Smooth muscle cell (in vitro differentiated cells): ENCODE data around the gene C16orf74. TPM values are rescaled to one million over a fixed set of nuclear protein-coding genes. Genes with fewer than 3 reads are reported as not detected.

Experiments used
- DNase-seq: peaks from one replicate; lab custom pipeline; 2025; ENCODE audit not compliant: unreplicated experiment; lab: John Stamatoyannopoulos, UW
- H2AFZ ChIP-seq: fragments of 200-600 bp; sonication (generic); 2 replicates; pipeline ENCODE4 v1.6.0; 2016; ENCODE audit warnings: antibody characterized with exemption, low read depth, mild to moderate bottlenecking
- H3F3A ChIP-seq: fragments of 200-600 bp; sonication (generic); 2 replicates; pipeline ENCODE4 v1.6.0; 2017; ENCODE audit warnings: antibody characterized with exemption, low read depth
- H3K27ac ChIP-seq: fragments of 200-600 bp; sonication (generic); 2 replicates; pipeline ENCODE4 v1.5.1; 2016; ENCODE audit warnings: low read depth, mild to moderate bottlenecking
- H3K27me3 ChIP-seq: fragments of 200-600 bp; sonication (generic); 2 replicates; pipeline ENCODE4 v1.6.1; 2016; ENCODE audit warnings: low read depth, mild to moderate bottlenecking
- H3K36me3 ChIP-seq: fragments of 200-600 bp; sonication (generic); 2 replicates; pipeline ENCODE4 v1.5.1; 2016; ENCODE audit warnings: low read depth
- H3K4me1 ChIP-seq: fragments of 200-600 bp; sonication (generic); 2 replicates; pipeline ENCODE4 v1.5.1; 2016; ENCODE audit warnings: low read depth
- H3K4me2 ChIP-seq: fragments of 200-600 bp; sonication (generic); 2 replicates; pipeline ENCODE4 v1.6.0; 2016; ENCODE audit warnings: mild to moderate bottlenecking
- H3K4me3 ChIP-seq: fragments of 200-600 bp; sonication (generic); 2 replicates; pipeline ENCODE4 v1.5.1; 2016; ENCODE audit warnings: mild to moderate bottlenecking
- H3K79me2 ChIP-seq: fragments of 200-600 bp; sonication (generic); 2 replicates; pipeline ENCODE4 v1.6.0; 2016; ENCODE audit warnings: low read depth, mild to moderate bottlenecking
- H3K9ac ChIP-seq: fragments of 200-600 bp; sonication (generic); 2 replicates; pipeline ENCODE4 v1.6.0; 2016; ENCODE audit warnings: low read depth
- H3K9me3 ChIP-seq: fragments of 200-600 bp; sonication (generic); replicated peaks from 2 replicates; pipeline ENCODE4 v1.5.1; 2016; ENCODE audit warnings: low read depth
- H4K20me1 ChIP-seq: fragments of 200-600 bp; sonication (generic); 2 replicates; pipeline ENCODE4 v1.6.0; 2016; ENCODE audit warnings: low read depth
- CTCF ChIP-seq: fragments of 200-600 bp; sonication (generic); IDR thresholded peaks from 2 replicates; pipeline ENCODE4 v1.5.1; 2017; ENCODE audit warnings: borderline replicate concordance, mild to moderate bottlenecking, antibody characterized with exemption; ENCODE audit not compliant: insufficient read depth, poor library complexity, severe bottlenecking
- WGBS: methylation state at CpG from one replicate; pipeline ENCODE4 v1.1.7; 2016; ENCODE audit warnings: low lambda C conversion rate; 5-methylcytosine and 5-hydroxymethylcytosine counted together
- polyA plus RNA-seq: library from polyadenylated mRNA; unstranded; fragments of >200 nt; fragmentation: Nextera tagmentation; extraction: Ambion mirVana; gene quantifications from 2 replicates; pipeline ENCODE4 v1.2.1, GENCODE V29; 2016
- total RNA-seq: library from RNA; depleted of rRNA; stranded (reverse); fragments of >200 nt; gene quantifications from 2 replicates; pipeline ENCODE4 v1.2.3, GENCODE V29; 2014

C16orf74 gene
- total and polyA plus RNA-seq, 2 experiments from 2014 or later = 0.31 to 1.7 TPM

- H3F3A ChIP-seq = no peaks in the 10 kb centered on the region
- no peak overlapping the region for H3K9ac ChIP-seq
- H3K9me3 ChIP-seq = no peaks in the 10 kb centered on the region
- no peak overlapping the region for H2AFZ ChIP-seq
- peaks cover 4% of the 10 kb centered on the region for H3K4me1 ChIP-seq
- peaks cover 24% of the 10 kb centered on the region for H4K20me1 ChIP-seq
- H3K36me3 ChIP-seq = no peaks in the 10 kb centered on the region
- 95% methylated on average over 13 of the region's 13 CpGs for WGBS
- no peak for DNase-seq
- TF ChIP-seq CTCF = no peak
- H3K27ac ChIP-seq = no peak overlapping the region
- H3K27me3 ChIP-seq = no peaks in the 10 kb centered on the region
- H3K4me3 ChIP-seq = no peak overlapping the region
- no peaks in the 10 kb centered on the region for H3K79me2 ChIP-seq
- H3K4me2 ChIP-seq = no peak overlapping the region
These were observed 85.0 kb downstream of the C16orf74 start for GRCh38 chr16:85665929-85666328.

- H3K9me3 ChIP-seq = no peaks in the 10 kb centered on the region
- peaks cover 4% of the 10 kb centered on the region for H3K4me1 ChIP-seq
- no peak overlapping the region for H3K27ac ChIP-seq
- no peak overlapping the region for H3K4me3 ChIP-seq
- no peaks in the 10 kb centered on the region for H3K27me3 ChIP-seq
- H3K9ac ChIP-seq = no peak overlapping the region
- H4K20me1 ChIP-seq = peaks cover 25% of the 10 kb centered on the region
- no peak for TF ChIP-seq CTCF
- DNase-seq = no peak
- H3K79me2 ChIP-seq = no peaks in the 10 kb centered on the region
- WGBS = 96% methylated on average over 11 of the region's 12 CpGs
- H3F3A ChIP-seq = no peaks in the 10 kb centered on the region
- no peak overlapping the region for H2AFZ ChIP-seq
- H3K36me3 ChIP-seq = no peaks in the 10 kb centered on the region
- no peak overlapping the region for H3K4me2 ChIP-seq
These were observed 85.5 kb downstream of the C16orf74 start for GRCh38 chr16:85665373-85665740.

GRCh38 chr16:85664580-85665372, 86.1 kb downstream of the C16orf74 start:
- Histone ChIP-seq H3K4me3 (no peak overlapping the region), H2AFZ (no peak overlapping the region), H3K36me3 (no peaks in the 10 kb centered on the region), H3K4me2 (no peak overlapping the region), H3K27me3 (no peaks in the 10 kb centered on the region), H4K20me1 (peaks cover 25% of the 10 kb centered on the region), H3K79me2 (no peaks in the 10 kb centered on the region), H3F3A (no peaks in the 10 kb centered on the region), H3K27ac (no peak overlapping the region), H3K4me1 (peaks cover 4% of the 10 kb centered on the region), H3K9ac (no peak overlapping the region), H3K9me3 (no peaks in the 10 kb centered on the region)
- WGBS = 94% methylated on average over 27 of the region's 27 CpGs
- no peak for DNase-seq
- TF ChIP-seq CTCF = no peak

- no peak for TF ChIP-seq CTCF
- 98% methylated on average over 12 of the region's 12 CpGs for WGBS
These were observed 87.0 kb downstream of the C16orf74 start for GRCh38 chr16:85663891-85664321.

More at GRCh38 chr16:85663891-85664321, 87.0 kb downstream of the C16orf74 start:
- Histone ChIP-seq H3K27me3 (no peaks in the 10 kb centered on the region), H3K9ac (no peak overlapping the region), H2AFZ (no peak overlapping the region), H3K36me3 (no peaks in the 10 kb centered on the region), H3K9me3 (no peaks in the 10 kb centered on the region), H4K20me1 (peaks cover 25% of the 10 kb centered on the region), H3K4me3 (no peak overlapping the region), H3K4me2 (no peak overlapping the region), H3F3A (no peaks in the 10 kb centered on the region), H3K79me2 (no peaks in the 10 kb centered on the region), H3K27ac (no peak overlapping the region), H3K4me1 (peaks cover 4% of the 10 kb centered on the region)
- no peak for DNase-seq
